Left lung (tissue), 10 donors: ENCODE results near the gene RAMP3. TPM values are rescaled to one million over a fixed set of nuclear protein-coding genes. Genes with fewer than 3 reads are reported as not detected.

ENCODE experiments used
- ATAC-seq: fragments of 200-7000 bp; cut with Tn5 transposase; one replicate; pipeline ENCODE4 v1.9.1; 2020; ENCODE audit warnings: moderate library complexity
- DNase-seq, 4 donors: peaks; one replicate each; pipeline ENCODE4 v3.0.0-alpha.2; 2013 to 2020
- H3K27ac ChIP-seq, 2 donors: fragments of 200-600 bp; sonication (generic) in 1 of 2; one replicate each; pipeline versions ENCODE4 v1.5.0 to v1.8.0; 2020 to 2021
- H3K27me3 ChIP-seq, 2 donors: fragments of 200-600 bp; sonication (generic) in 1 of 2; one replicate each; pipeline versions ENCODE4 v1.5.0 to v1.8.0; 2020 to 2021
- H3K36me3 ChIP-seq, 2 donors: fragments of 200-600 bp; sonication (generic) in 1 of 2; one replicate each; pipeline versions ENCODE4 v1.5.0 to v1.8.0; 2020 to 2021
- H3K4me1 ChIP-seq, 2 donors: fragments of 200-600 bp; one replicate each; pipeline ENCODE4 v1.8.0; 2021
- H3K4me3 ChIP-seq, 2 donors: fragments of 200-600 bp; sonication (generic) in 1 of 2; one replicate each; pipeline versions ENCODE4 v1.5.0 to v1.8.0; 2020 to 2021; ENCODE audit warnings: mild to moderate bottlenecking in 1 of 2
- H3K9me3 ChIP-seq, 2 donors: fragments of 200-600 bp; sonication (generic) in 1 of 2; one replicate each; pipeline versions ENCODE4 v1.5.0 to v1.8.0; 2020 to 2021
- CTCF ChIP-seq, 2 donors: fragments of 200-600 bp; sonication (generic) in 1 of 2; IDR thresholded peaks; one replicate each; pipeline versions ENCODE4 v1.5.0 to v1.8.0; 2021; ENCODE audit warnings: antibody characterized with exemption in 2 of 2
- intact Hi-C, 2 donors: fragments of 100-400 bp; cut with DNase I; formaldehyde crosslinking; loops; one replicate each; pipeline versions ENCODE4 v1.11.2 to v1.14.2; 2022
- polyA plus RNA-seq, 6 donors: library from polyadenylated mRNA; unstranded; fragments of 120-200 nt; gene quantifications; one replicate each; pipeline ENCODE4 v1.2.1, GENCODE V29; 2013; ENCODE audit not compliant: insufficient read length in 6 of 6
- total RNA-seq, 2 donors: library from RNA; stranded (reverse); fragmentation: NEBNext Ultra II Directional; extraction: Animal tissue kit (Norgen Biotek cat#: 25700); gene quantifications; one replicate each; pipeline ENCODE4 v1.2.1, GENCODE V29; 2021
- donor health status: DM: no; HTN: yes; CAD: no.
- donor health status: DM: no; HTN: no; CAD: no.

The RAMP3 gene
- total and polyA plus RNA-seq, 8 donors = 12.5 to 89.9 (median 23.2) TPM

- Histone ChIP-seq H3K4me3 (no peak overlapping the region), H3K36me3 (no peaks in the 10 kb centered on the region), H3K4me1 (peaks cover 0 to 2% of the 10 kb centered on the region in 2 donors), H3K27me3 (peaks cover 0 to 4% of the 10 kb centered on the region in 2 donors), H3K27ac (no peak overlapping the region), H3K9me3 (no peaks in the 10 kb centered on the region)
- ATAC-seq (no peak), DNase-seq (no peak)
- TF ChIP-seq CTCF (IDR thresholded peaks at IDR 0.05) = no peak
- intact Hi-C loops = no loop called here
These were observed 66.4 kb downstream of the RAMP3 start for GRCh38 chr7:45223728-45224630.

- TF ChIP-seq CTCF (IDR thresholded peaks at IDR 0.05) = no peak
- DNase-seq (no peak), ATAC-seq (no peak)
- H3K4me3 ChIP-seq = no peak overlapping the region
- H3K27ac ChIP-seq = no peak overlapping the region
- H3K27me3 ChIP-seq = peaks cover 0 to 12% of the 10 kb centered on the region in 2 donors
- peaks cover 0 to 6% of the 10 kb centered on the region in 2 donors for H3K4me1 ChIP-seq
- H3K36me3 ChIP-seq = no peaks in the 10 kb centered on the region
- H3K9me3 ChIP-seq = no peaks in the 10 kb centered on the region
- intact Hi-C loops = no loop called here
These were observed 67.2 kb downstream of the RAMP3 start for GRCh38 chr7:45224832-45225231.

- DNase-seq (no peak), ATAC-seq (no peak)
- no peaks in the 10 kb centered on the region for H3K36me3 ChIP-seq
- H3K9me3 ChIP-seq = no peaks in the 10 kb centered on the region
- H3K4me3 ChIP-seq = no peak overlapping the region
- no peak for TF ChIP-seq CTCF (IDR thresholded peaks at IDR 0.05)
- H3K27me3 ChIP-seq = peaks cover 0 to 16% of the 10 kb centered on the region in 2 donors
- no peak overlapping the region for H3K27ac ChIP-seq
- intact Hi-C loops = no loop called here
- H3K4me1 ChIP-seq = peaks cover 0 to 6% of the 10 kb centered on the region in 2 donors
These were observed 67.8 kb downstream of the RAMP3 start for GRCh38 chr7:45225311-45225947.

- no peak for TF ChIP-seq CTCF (IDR thresholded peaks at IDR 0.05)
- Histone ChIP-seq H3K4me1 (peaks cover 0 to 6% of the 10 kb centered on the region in 2 donors), H3K27me3 (peaks cover 0 to 16% of the 10 kb centered on the region in 2 donors), H3K36me3 (no peaks in the 10 kb centered on the region), H3K27ac (no peak overlapping the region), H3K4me3 (no peak overlapping the region), H3K9me3 (no peaks in the 10 kb centered on the region)
- DNase-seq = no peak
- no peak for ATAC-seq
- intact Hi-C loops = no loop called here
These were observed 68.4 kb downstream of the RAMP3 start for GRCh38 chr7:45225948-45226335.
